ENCODE results near the gene OR4D2.

OR4D2 gene

DNA sequence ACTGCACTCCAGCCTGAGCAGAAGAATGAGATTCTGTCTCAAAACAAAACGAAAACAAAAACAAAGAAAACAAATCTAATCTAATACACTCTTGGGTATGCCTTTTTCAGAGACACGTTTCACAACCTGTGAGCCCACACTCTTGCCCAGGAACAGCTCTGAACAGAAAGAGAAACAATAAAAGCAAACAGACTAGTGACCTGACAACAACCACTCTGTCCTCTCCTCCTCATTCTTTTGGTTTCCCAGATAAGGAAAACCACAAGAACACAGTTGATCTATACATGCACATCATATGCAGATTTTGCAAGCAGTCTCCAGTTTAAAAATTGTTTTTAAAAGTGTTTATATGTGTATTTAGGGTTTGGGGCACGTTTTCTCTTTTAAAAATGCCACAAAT lies 51.0 kb downstream of the OR4D2 start:
- no peak for DNase-seq

DNA sequence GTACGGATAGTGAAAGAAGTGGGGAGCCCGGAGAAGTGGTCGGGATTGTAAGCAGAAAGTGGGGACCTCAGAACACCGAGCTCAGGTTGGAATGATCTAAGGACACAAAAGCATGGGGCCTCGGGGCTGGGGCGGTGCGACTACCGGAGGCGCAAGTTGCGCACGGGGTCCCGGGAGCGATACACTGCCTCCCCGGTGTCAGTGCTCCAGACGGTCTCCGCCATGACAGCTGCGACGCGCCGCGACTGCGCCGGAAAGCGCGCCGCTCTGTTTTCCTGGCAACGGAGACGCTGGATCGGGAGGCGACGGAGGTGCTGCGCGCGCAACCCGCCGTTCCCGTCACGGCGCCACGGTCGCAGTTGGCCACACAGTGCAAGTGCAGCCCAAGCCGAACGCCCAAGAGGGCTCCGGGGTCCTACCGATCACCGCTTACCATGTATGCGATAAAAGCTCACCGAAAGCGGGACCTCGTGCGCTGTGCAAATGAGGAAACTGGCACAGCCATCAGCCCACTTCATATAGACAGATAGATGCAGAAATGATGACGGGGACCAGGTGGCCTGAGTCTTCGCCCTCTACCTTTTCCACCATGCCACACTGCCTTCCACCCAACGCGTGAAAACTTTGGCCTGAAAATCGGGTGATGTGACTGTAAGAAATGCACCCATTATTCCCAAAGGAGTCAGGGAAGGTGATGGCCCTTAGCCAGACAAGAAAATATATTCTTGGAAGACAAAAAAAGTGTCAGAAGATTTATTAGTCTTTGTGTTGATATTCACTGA lies 52.4 kb downstream of the OR4D2 start, which contains the start of gene MKS1:
Gene MKS1, minus strand, starts transcription at position 249 of the 782 bp plus-strand sequence. Its CDS starts 25 bp downstream, at position 224.
- DNase-seq, result peak; percentile 97

- no peak for DNase-seq
Measured at GRCh38 chr17:58219789-58220183, 53.0 kb downstream of the OR4D2 start.

All from right forelimb (tissue), 1 donor.